ENCODE measurements around the gene ZSCAN20.
"Not testable (repeated sequence)": the region's sequence is repeated elsewhere in the genome, so short reads cannot be mapped to it uniquely, and the experiment has no call there.

Gene ZSCAN20

GRCh38 chr1:33488624-33489023 is 16.2 kb downstream of the ZSCAN20 start:
- DNase-seq (ENCODE audit: low read depth in 3 of 3): no peak

- no peak for DNase-seq (ENCODE audit: low read depth in 3 of 3)
These were observed 22.5 kb downstream of the ZSCAN20 start for GRCh38 chr1:33494929-33495328.

- DNase-seq (ENCODE audit: low read depth in 3 of 3): no peak
These were observed 25.0 kb downstream of the ZSCAN20 start for GRCh38 chr1:33497410-33497809.

- no peak for DNase-seq (ENCODE audit: low read depth in 3 of 3)
These were observed 28.1 kb downstream of the ZSCAN20 start for GRCh38 chr1:33500547-33500946.

GRCh38 chr1:33501309-33501708 is 28.9 kb downstream of the ZSCAN20 start:
- DNase-seq (ENCODE audit: low read depth in 3 of 3): no peak

GRCh38 chr1:33501774-33502173 is 29.3 kb downstream of the ZSCAN20 start:
- no peak for DNase-seq (ENCODE audit: low read depth in 3 of 3)

- no peak for DNase-seq (ENCODE audit: low read depth in 3 of 3)
These were observed 30.3 kb downstream of the ZSCAN20 start for GRCh38 chr1:33502726-33503125.

- DNase-seq (ENCODE audit: low read depth in 3 of 3): no peak
These were observed 31.1 kb downstream of the ZSCAN20 start for GRCh38 chr1:33503506-33503905.

GRCh38 chr1:33507661-33508060 is 35.2 kb downstream of the ZSCAN20 start:
- no peak for DNase-seq (ENCODE audit: low read depth in 3 of 3)

GRCh38 chr1:33508151-33508550 is 35.7 kb downstream of the ZSCAN20 start:
- no peak for DNase-seq (ENCODE audit: low read depth in 3 of 3)

- not testable (repeated sequence) for DNase-seq (ENCODE audit: low read depth in 3 of 3)
These were observed 36.8 kb downstream of the ZSCAN20 start for GRCh38 chr1:33509276-33509675.

- no peak for DNase-seq (ENCODE audit: low read depth in 3 of 3)
These were observed 40.0 kb downstream of the ZSCAN20 start for GRCh38 chr1:33512226-33513011.

GRCh38 chr1:33515112-33515511 is 42.7 kb downstream of the ZSCAN20 start:
- DNase-seq (ENCODE audit: low read depth in 3 of 3): no peak

- no peak for DNase-seq (ENCODE audit: low read depth in 3 of 3)
These were observed 43.2 kb downstream of the ZSCAN20 start for GRCh38 chr1:33515607-33516006.

- no peak for DNase-seq (ENCODE audit: low read depth in 3 of 3)
These were observed 44.0 kb downstream of the ZSCAN20 start for GRCh38 chr1:33516428-33516827.

GRCh38 chr1:33516891-33517567 is 44.6 kb downstream of the ZSCAN20 start:
- no peak for DNase-seq (ENCODE audit: low read depth in 3 of 3)

- no peak for DNase-seq (ENCODE audit: low read depth in 3 of 3)
These were observed 45.3 kb downstream of the ZSCAN20 start for GRCh38 chr1:33517596-33518250.

- no peak for DNase-seq (ENCODE audit: low read depth in 3 of 3)
These were observed 46.9 kb downstream of the ZSCAN20 start for GRCh38 chr1:33519240-33519884.

- no peak for DNase-seq (ENCODE audit: low read depth in 3 of 3)
These were observed 52.1 kb downstream of the ZSCAN20 start for GRCh38 chr1:33524586-33524985.

GRCh38 chr1:33527934-33528333 is 55.5 kb downstream of the ZSCAN20 start:
- DNase-seq (ENCODE audit: low read depth in 3 of 3): no peak

GRCh38 chr1:33529957-33530356 is 57.5 kb downstream of the ZSCAN20 start:
- no peak for DNase-seq (ENCODE audit: low read depth in 3 of 3)

- DNase-seq (ENCODE audit: low read depth in 3 of 3): no peak
These were observed 59.8 kb downstream of the ZSCAN20 start for GRCh38 chr1:33532250-33532649.
